ENCODE results near the gene EVA1B.
A peak's percentile ranks its signal among the peaks of the same experiment; 100 is the strongest.

EVA1B gene

GRCh38 chr1:36323636-36324352 is at the start of gene EVA1B:
Gene EVA1B, minus strand, starts transcription at chr1:36323645. Its CDS starts 608 bp downstream, at chr1:36323037.
- peak; percentile 86 for DNase-seq

GRCh38 chr1:36372617-36373016 is 49.2 kb upstream of the EVA1B start:
- no peak for DNase-seq

GRCh38 chr1:36369061-36369861 is 45.8 kb upstream of the EVA1B start:
- peak; percentile 99 for DNase-seq

GRCh38 chr1:36367798-36368197 is 44.4 kb upstream of the EVA1B start:
- DNase-seq, result peak; percentile 97

GRCh38 chr1:36367066-36367465 is 43.6 kb upstream of the EVA1B start:
- DNase-seq, result peak; percentile 53

- no peak for DNase-seq
Observed at GRCh38 chr1:36366091-36366661, 42.7 kb upstream of the EVA1B start.

- no peak for DNase-seq
Observed at GRCh38 chr1:36365381-36365780, 41.9 kb upstream of the EVA1B start.

- no peak for DNase-seq
Observed at GRCh38 chr1:36359911-36360550, 36.6 kb upstream of the EVA1B start.

GRCh38 chr1:36359383-36359782 is 35.9 kb upstream of the EVA1B start:
- no peak for DNase-seq

- DNase-seq, result no peak
Observed at GRCh38 chr1:36358514-36359084, 35.2 kb upstream of the EVA1B start.

- no peak for DNase-seq
Observed at GRCh38 chr1:36355811-36356210, 32.4 kb upstream of the EVA1B start.

- no peak for DNase-seq
Observed at GRCh38 chr1:36354486-36354885, 31.0 kb upstream of the EVA1B start.

GRCh38 chr1:36352910-36353878 is 29.7 kb upstream of the EVA1B start:
- no peak for DNase-seq

GRCh38 chr1:36352125-36352909 is 28.9 kb upstream of the EVA1B start:
- no peak for DNase-seq

- DNase-seq, result no peak
Observed at GRCh38 chr1:36351227-36351977, 28.0 kb upstream of the EVA1B start.

GRCh38 chr1:36350659-36351226 is 27.3 kb upstream of the EVA1B start:
- no peak for DNase-seq

- no peak for DNase-seq
Observed at GRCh38 chr1:36349839-36350238, 26.4 kb upstream of the EVA1B start.

- no peak for DNase-seq
Observed at GRCh38 chr1:36349241-36349671, 25.8 kb upstream of the EVA1B start.

GRCh38 chr1:36346741-36347370 is 23.4 kb upstream of the EVA1B start:
- DNase-seq, result no peak

Measured in NCI-H510A treated with DMSO at 0.1 percent for 48 hours (cell line).